Activated B cell treated with CpG ODN at 0.5 μM for 24 hours (primary cell): Measurements from ENCODE around the gene MLLT10. TPM values are rescaled to one million over a fixed set of nuclear protein-coding genes. Genes with fewer than 3 reads are reported as not detected.

Source experiments
- ATAC-seq: fragments of 200-7000 bp; cut with Tn5 transposase; one replicate; pipeline ENCODE4 v1.10.0; 2021; ENCODE audit warnings: low read depth, mild to moderate bottlenecking, moderate library complexity
- CTCF ChIA-PET: fragments of 350-600 bp; sonication (Branson Sonifier 250); formaldehyde crosslinking; loops from one replicate; lab custom pipeline; 2021; ENCODE audit warnings: antibody characterized with exemption; lab: Charles Lee
- POLR2A ChIA-PET: fragments of 350-600 bp; sonication (Branson Sonifier 250); formaldehyde crosslinking; loops from one replicate; lab custom pipeline; 2021; ENCODE audit warnings: antibody characterized with exemption; lab: Charles Lee
- DNase-seq: peaks from one replicate; pipeline ENCODE4 v3.0.0; 2022
- H3K27ac Mint-ChIP-seq: one replicate; pipeline ENCODE4 v1.8.0; 2020; ENCODE audit warnings: mixed read lengths
- H3K27me3 Mint-ChIP-seq: one replicate; pipeline ENCODE4 v1.8.0; 2021; ENCODE audit warnings: mixed read lengths
- H3K36me3 Mint-ChIP-seq: one replicate; pipeline ENCODE4 v1.8.0; 2021; ENCODE audit warnings: low read depth, mixed read lengths
- H3K4me1 Mint-ChIP-seq: one replicate; pipeline ENCODE4 v1.8.0; 2021; ENCODE audit warnings: mixed read lengths
- H3K4me3 Mint-ChIP-seq: one replicate; pipeline ENCODE4 v1.8.0; 2020; ENCODE audit warnings: mild to moderate bottlenecking, mixed read lengths
- H3K9me3 Mint-ChIP-seq: one replicate; pipeline ENCODE4 v1.8.0; 2020; ENCODE audit warnings: mixed read lengths
- CTCF ChIP-seq: fragments of 200-600 bp; IDR thresholded peaks from one replicate; pipeline ENCODE4 v1.8.0; 2022; ENCODE audit warnings: antibody characterized with exemption, mild to moderate bottlenecking
- intact Hi-C: fragments of 100-400 bp; cut with micrococcal nuclease; formaldehyde crosslinking; loops from one replicate; pipeline ENCODE4 v1.15.1; 2024
- total RNA-seq: library from RNA; stranded (reverse); gene quantifications from 2 replicates; pipeline ENCODE4 v1.2.3, GENCODE V29; 2022

MLLT10 gene
- total RNA-seq, 1 donor from 2014 or later, result 48.7 TPM

GRCh38 chr10:21650353-21650752, 116.3 kb downstream of the MLLT10 start:
- H3K27me3 Mint-ChIP-seq, result no peaks in the 10 kb centered on the region
- ChIA-PET POLR2A (no interaction called here), CTCF (interaction anchor here (1.0 kb wide), 1 partner anchor 81 kb away, joined by 3 read pairs; no protein-coding TSS in a partner anchor)
- no peak overlapping the region for H3K4me3 Mint-ChIP-seq
- no peak for TF ChIP-seq CTCF
- H3K36me3 Mint-ChIP-seq, result peaks cover 25% of the 10 kb centered on the region
- H3K4me1 Mint-ChIP-seq, result no peaks in the 10 kb centered on the region
- intact Hi-C loops, result no loop called here
- H3K27ac Mint-ChIP-seq, result no peak overlapping the region
- no peaks in the 10 kb centered on the region for H3K9me3 Mint-ChIP-seq
- ATAC-seq (no peak), DNase-seq (no peak)

GRCh38 chr10:21655236-21655635, 121.2 kb downstream of the MLLT10 start:
- Mint-ChIP-seq H3K4me1 (no peaks in the 10 kb centered on the region), H3K27ac (no peak overlapping the region), H3K27me3 (no peaks in the 10 kb centered on the region), H3K36me3 (peaks cover 7% of the 10 kb centered on the region), H3K4me3 (no peak overlapping the region), H3K9me3 (no peaks in the 10 kb centered on the region)
- ChIA-PET POLR2A (interaction anchor here (0.7 kb wide), 1 partner anchor 597 kb away, joined by 3 read pairs; no protein-coding TSS in a partner anchor), CTCF (no interaction called here)
- no peak for TF ChIP-seq CTCF
- intact Hi-C loops, result no loop called here
- ATAC-seq (no peak), DNase-seq (no peak)

GRCh38 chr10:21655687-21656086, 121.7 kb downstream of the MLLT10 start:
- ChIA-PET POLR2A (interaction anchor here (0.7 kb wide), 1 partner anchor 597 kb away, joined by 3 read pairs; no protein-coding TSS in a partner anchor), CTCF (no interaction called here)
- no peak for DNase-seq
- Mint-ChIP-seq H3K36me3 (peaks cover 7% of the 10 kb centered on the region), H3K27me3 (no peaks in the 10 kb centered on the region), H3K27ac (no peak overlapping the region), H3K4me1 (no peaks in the 10 kb centered on the region), H3K4me3 (no peak overlapping the region), H3K9me3 (no peaks in the 10 kb centered on the region)
- TF ChIP-seq CTCF, result no peak
- no peak for ATAC-seq
- intact Hi-C loops, result no loop called here

GRCh38 chr10:21661087-21661486, 127.1 kb downstream of the MLLT10 start:
- ChIA-PET POLR2A (no interaction called here), CTCF (no interaction called here)
- Mint-ChIP-seq H3K27ac (no peak overlapping the region), H3K4me3 (no peak overlapping the region), H3K27me3 (no peaks in the 10 kb centered on the region), H3K4me1 (peaks cover 15% of the 10 kb centered on the region), H3K9me3 (no peaks in the 10 kb centered on the region), H3K36me3 (peaks cover 11% of the 10 kb centered on the region)
- no peak for DNase-seq
- ATAC-seq, result no peak
- TF ChIP-seq CTCF, result no peak
- intact Hi-C loops, result no loop called here

- ATAC-seq, result no peak
- peaks cover 15% of the 10 kb centered on the region for H3K36me3 Mint-ChIP-seq
- no peak overlapping the region for H3K4me3 Mint-ChIP-seq
- H3K27ac Mint-ChIP-seq, result no peak overlapping the region
- no peaks in the 10 kb centered on the region for H3K27me3 Mint-ChIP-seq
- ChIA-PET POLR2A (no interaction called here), CTCF (no interaction called here)
- DNase-seq, result no peak
- peaks cover 15% of the 10 kb centered on the region for H3K4me1 Mint-ChIP-seq
- TF ChIP-seq CTCF, result no peak
- no peaks in the 10 kb centered on the region for H3K9me3 Mint-ChIP-seq
- intact Hi-C loops, result no loop called here
These were observed 127.9 kb downstream of the MLLT10 start for GRCh38 chr10:21661935-21662334.
